ENCODE data around the gene STK11. TPM values are rescaled to one million over a fixed set of nuclear protein-coding genes. Genes with fewer than 3 reads are reported as not detected.

Gene STK11
- total and polyA plus RNA-seq, 7 experiments from 2014 or later, result 13.9 to 91.3 (median 71.5) TPM

DNA sequence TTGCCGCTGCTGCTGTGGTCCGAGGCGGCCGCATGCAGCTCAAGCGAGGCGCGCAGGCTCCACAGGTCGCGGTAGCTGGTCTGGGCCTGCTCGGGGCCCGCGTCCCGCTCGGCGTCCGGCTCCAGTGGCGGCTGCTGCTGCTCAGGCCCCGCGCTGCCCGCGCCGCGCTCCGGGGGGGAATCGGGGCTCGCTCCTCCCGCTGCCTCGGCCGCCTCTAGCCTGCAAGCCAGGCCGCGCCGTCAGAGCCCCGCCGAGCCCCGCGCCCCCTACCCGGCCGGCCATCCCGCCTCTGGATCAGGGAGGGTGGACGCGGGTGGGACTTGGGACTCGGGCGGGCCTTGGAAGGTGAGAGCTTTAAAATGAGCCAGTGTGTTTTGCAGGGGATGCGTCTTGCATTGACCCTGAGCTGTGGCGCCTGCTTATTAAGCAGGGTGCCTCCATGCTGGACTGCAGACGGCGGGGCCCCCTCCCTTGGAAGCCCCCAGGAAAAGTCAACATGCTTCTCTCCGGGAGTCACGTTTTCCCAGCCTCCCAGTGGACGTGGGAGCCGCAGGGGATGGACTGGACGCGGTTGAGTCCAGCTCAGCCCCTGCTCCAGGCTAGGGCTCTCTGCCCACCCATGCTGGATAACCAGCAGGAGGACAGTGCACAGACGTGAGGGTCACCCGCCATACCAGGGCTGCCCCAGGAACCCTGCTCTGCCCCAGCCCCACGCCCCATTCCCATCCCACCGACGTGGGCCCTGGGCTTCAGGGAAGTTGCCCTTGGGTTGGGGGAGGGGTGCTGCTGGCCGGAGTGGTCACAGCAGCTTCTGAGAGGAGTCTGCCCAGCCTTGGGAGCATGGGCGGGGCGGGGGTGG, 24.6 kb downstream of the STK11 start:
- no peaks in the 10 kb centered on the region for H3K9me3 ChIP-seq (ENCODE audit: control insufficient read depth in 2 of 3, low read length in 3 of 3)
- H3K27ac ChIP-seq (ENCODE audit: low read depth, low read length), result no peak overlapping the region
- H3K4me3 Mint-ChIP-seq, result no peak overlapping the region
- H3K9me3 Mint-ChIP-seq, result no peaks in the 10 kb centered on the region
- peaks cover 0 to 26% (median 0%) of the 10 kb centered on the region in 3 experiments for H3K36me3 ChIP-seq (ENCODE audit: control insufficient read depth in 2 of 3, insufficient read depth in 3 of 3, low read length in 3 of 3)
- no peak overlapping the region for H3K27ac Mint-ChIP-seq
- no peaks in the 10 kb centered on the region for H3K4me1 ChIP-seq (ENCODE audit: control insufficient read depth in 2 of 2, insufficient read depth in 2 of 2, low read length in 2 of 2)
- no peak for ATAC-seq
- ChIA-PET POLR2A (no interaction called here), CTCF (no interaction called here)
- H3K27me3 Mint-ChIP-seq, result no peaks in the 10 kb centered on the region
- intact Hi-C loops (cut with micrococcal nuclease), result no loop called here
- no peak overlapping the region for H3K4me3 ChIP-seq (ENCODE audit: low read length)
- DNase-seq, result peak in 1 of 9 donors; percentile 8
- no peaks in the 10 kb centered on the region for H3K27me3 ChIP-seq (ENCODE audit: control insufficient read depth in 2 of 2, insufficient read depth in 2 of 2, low read length in 2 of 2)
- H3K36me3 Mint-ChIP-seq, result no peaks in the 10 kb centered on the region
- no peaks in the 10 kb centered on the region for H3K4me1 Mint-ChIP-seq

- Histone ChIP-seq H3K4me3 (ENCODE audit: low read length) (no peak overlapping the region), H3K9me3 (ENCODE audit: control insufficient read depth in 2 of 3, low read length in 3 of 3) (no peaks in the 10 kb centered on the region), H3K4me1 (ENCODE audit: control insufficient read depth in 2 of 2, insufficient read depth in 2 of 2, low read length in 2 of 2) (no peaks in the 10 kb centered on the region), H3K36me3 (ENCODE audit: control insufficient read depth in 2 of 3, insufficient read depth in 3 of 3, low read length in 3 of 3) (peaks cover 0 to 20% (median 0%) of the 10 kb centered on the region in 3 experiments), H3K27me3 (ENCODE audit: control insufficient read depth in 2 of 2, insufficient read depth in 2 of 2, low read length in 2 of 2) (no peaks in the 10 kb centered on the region), H3K27ac (ENCODE audit: low read depth, low read length) (no peak overlapping the region)
- Mint-ChIP-seq H3K36me3 (no peaks in the 10 kb centered on the region), H3K27ac (no peak overlapping the region), H3K4me1 (no peaks in the 10 kb centered on the region), H3K9me3 (no peaks in the 10 kb centered on the region), H3K4me3 (no peak overlapping the region), H3K27me3 (no peaks in the 10 kb centered on the region)
- ChIA-PET CTCF (no interaction called here), POLR2A (no interaction called here)
- no peak for ATAC-seq
- peak in 1 of 9 donors; percentile 6 for DNase-seq
- intact Hi-C loops (cut with micrococcal nuclease), result no loop called here
Measured at GRCh38 chr19:1230783-1231489, 25.4 kb downstream of the STK11 start.

DNA sequence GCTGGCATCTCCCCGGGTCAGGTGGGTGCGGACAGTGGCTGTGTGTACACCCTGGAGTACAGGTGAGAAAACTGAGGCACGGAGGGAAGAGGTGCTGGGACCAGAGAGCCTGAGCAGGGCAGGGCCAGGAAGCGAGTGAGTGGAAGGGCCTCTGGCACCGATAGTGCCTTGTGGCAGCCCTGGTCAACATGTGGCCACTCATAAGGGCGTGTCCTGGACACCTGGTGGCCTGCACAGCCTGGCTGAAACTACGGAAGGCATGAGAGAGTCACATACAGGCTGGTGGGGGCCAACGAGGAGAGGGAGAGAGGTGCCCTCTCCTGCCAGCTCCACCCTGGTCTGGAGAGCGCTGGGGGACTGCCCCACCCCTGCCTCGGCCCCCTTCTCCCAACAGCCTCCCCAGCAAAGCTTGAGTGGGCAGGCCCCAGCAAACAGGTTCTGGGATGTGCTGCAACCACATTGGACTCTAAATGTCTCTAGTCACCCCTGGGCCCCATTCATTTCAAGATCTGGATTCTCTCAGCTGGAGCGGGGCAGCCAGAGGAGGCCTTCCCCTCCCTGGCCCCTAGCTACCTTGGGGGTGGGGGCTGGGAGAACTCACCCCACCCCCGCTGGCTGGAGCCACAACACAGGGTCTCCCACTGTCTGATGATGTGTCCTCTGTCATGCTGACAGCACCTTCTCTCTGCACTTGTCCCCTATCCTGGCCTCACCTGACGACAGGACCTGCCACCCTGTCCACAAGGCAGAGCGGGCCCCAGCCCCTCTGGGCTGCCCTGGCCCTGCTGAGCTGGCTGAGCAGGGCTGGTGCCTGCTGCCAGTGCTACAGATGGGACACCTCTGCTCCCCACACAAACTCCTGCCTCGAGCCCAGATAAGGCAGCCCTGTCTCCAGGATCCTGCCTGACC, 26.4 kb downstream of the STK11 start:
- no peak overlapping the region for H3K4me3 ChIP-seq (ENCODE audit: low read length)
- H3K27ac Mint-ChIP-seq, result peak overlapping the region in 2 of 9 donors; percentile 28 to 38
- peaks cover 0 to 3% (median 0%) of the 10 kb centered on the region in 5 donors for H3K27me3 Mint-ChIP-seq
- intact Hi-C loops (cut with micrococcal nuclease), result no loop called here
- H3K27ac ChIP-seq (ENCODE audit: low read depth, low read length), result no peak overlapping the region
- no peaks in the 10 kb centered on the region for H3K4me1 ChIP-seq (ENCODE audit: control insufficient read depth in 2 of 2, insufficient read depth in 2 of 2, low read length in 2 of 2)
- H3K36me3 ChIP-seq (ENCODE audit: control insufficient read depth in 2 of 3, insufficient read depth in 3 of 3, low read length in 3 of 3), result peaks cover 0 to 9% (median 0%) of the 10 kb centered on the region in 3 experiments
- H3K9me3 ChIP-seq (ENCODE audit: control insufficient read depth in 2 of 3, low read length in 3 of 3), result no peaks in the 10 kb centered on the region
- DNase-seq (no peak), ATAC-seq (no peak)
- no peaks in the 10 kb centered on the region for H3K9me3 Mint-ChIP-seq
- CTCF ChIA-PET, result interaction anchor here (0.6 kb wide), 2 partner anchors 37 to 98 kb away, joined by 3 to 4 read pairs; no protein-coding TSS in a partner anchor
- H3K36me3 Mint-ChIP-seq, result no peaks in the 10 kb centered on the region
- no peaks in the 10 kb centered on the region for H3K4me1 Mint-ChIP-seq
- no peaks in the 10 kb centered on the region for H3K27me3 ChIP-seq (ENCODE audit: control insufficient read depth in 2 of 2, insufficient read depth in 2 of 2, low read length in 2 of 2)
- POLR2A ChIA-PET, result no interaction called here
- no peak overlapping the region for H3K4me3 Mint-ChIP-seq

- no peaks in the 10 kb centered on the region for H3K9me3 Mint-ChIP-seq
- no peak overlapping the region for H3K4me3 ChIP-seq (ENCODE audit: low read length)
- H3K27ac Mint-ChIP-seq, result peak overlapping the region in 2 of 9 donors; percentile 28 to 38
- H3K36me3 ChIP-seq (ENCODE audit: control insufficient read depth in 2 of 3, insufficient read depth in 3 of 3, low read length in 3 of 3), result peaks cover 0 to 4% (median 0%) of the 10 kb centered on the region in 3 experiments
- ATAC-seq (no peak), DNase-seq (no peak)
- no peaks in the 10 kb centered on the region for H3K9me3 ChIP-seq (ENCODE audit: control insufficient read depth in 2 of 3, low read length in 3 of 3)
- H3K36me3 Mint-ChIP-seq, result no peaks in the 10 kb centered on the region
- H3K27ac ChIP-seq (ENCODE audit: low read depth, low read length), result no peak overlapping the region
- no peak overlapping the region for H3K4me3 Mint-ChIP-seq
- peaks cover 0 to 4% (median 0%) of the 10 kb centered on the region in 5 donors for H3K27me3 Mint-ChIP-seq
- intact Hi-C loops (cut with micrococcal nuclease), result no loop called here
- POLR2A ChIA-PET, result no interaction called here
- CTCF ChIA-PET, result interaction anchor here (0.6 kb wide), 1 partner anchor 99 kb away, joined by 3 read pairs; no protein-coding TSS in a partner anchor
- H3K27me3 ChIP-seq (ENCODE audit: control insufficient read depth in 2 of 2, insufficient read depth in 2 of 2, low read length in 2 of 2), result no peaks in the 10 kb centered on the region
- no peaks in the 10 kb centered on the region for H3K4me1 ChIP-seq (ENCODE audit: control insufficient read depth in 2 of 2, insufficient read depth in 2 of 2, low read length in 2 of 2)
- peaks cover 0 to 2% (median 0%) of the 10 kb centered on the region in 7 donors for H3K4me1 Mint-ChIP-seq
Measured at GRCh38 chr19:1232652-1233072, 27.1 kb downstream of the STK11 start.

GRCh38 chr19:1233115-1233667, 27.6 kb downstream of the STK11 start:
- no peaks in the 10 kb centered on the region for H3K36me3 Mint-ChIP-seq
- H3K9me3 Mint-ChIP-seq, result no peaks in the 10 kb centered on the region

More at GRCh38 chr19:1233115-1233667, 27.6 kb downstream of the STK11 start:
- no peak overlapping the region for H3K4me3 Mint-ChIP-seq
- Histone ChIP-seq H3K4me1 (ENCODE audit: control insufficient read depth in 2 of 2, insufficient read depth in 2 of 2, low read length in 2 of 2) (peaks cover 0 to under 1% of the 10 kb centered on the region in 2 donors), H3K9me3 (ENCODE audit: control insufficient read depth in 2 of 3, low read length in 3 of 3) (no peaks in the 10 kb centered on the region), H3K27me3 (ENCODE audit: control insufficient read depth in 2 of 2, insufficient read depth in 2 of 2, low read length in 2 of 2) (no peaks in the 10 kb centered on the region), H3K27ac (ENCODE audit: low read depth, low read length) (no peak overlapping the region), H3K4me3 (ENCODE audit: low read length) (no peak overlapping the region), H3K36me3 (ENCODE audit: control insufficient read depth in 2 of 3, insufficient read depth in 3 of 3, low read length in 3 of 3) (peaks cover 0 to under 1% (median 0%) of the 10 kb centered on the region in 3 experiments)
- H3K27ac Mint-ChIP-seq, result no peak overlapping the region
- intact Hi-C loops (cut with micrococcal nuclease), result no loop called here
- ChIA-PET CTCF (no interaction called here), POLR2A (no interaction called here)
- DNase-seq, result no peak
- no peak for ATAC-seq
- H3K27me3 Mint-ChIP-seq, result peaks cover under 1 to 4% (median 1%) of the 10 kb centered on the region in 5 donors
- peaks cover 0 to 3% (median under 1%) of the 10 kb centered on the region in 7 donors for H3K4me1 Mint-ChIP-seq

All from naive thymus-derived CD4-positive, alpha-beta T cell (primary cell).